ENCODE data around the gene TSNAXIP1.

The TSNAXIP1 gene, protein sequence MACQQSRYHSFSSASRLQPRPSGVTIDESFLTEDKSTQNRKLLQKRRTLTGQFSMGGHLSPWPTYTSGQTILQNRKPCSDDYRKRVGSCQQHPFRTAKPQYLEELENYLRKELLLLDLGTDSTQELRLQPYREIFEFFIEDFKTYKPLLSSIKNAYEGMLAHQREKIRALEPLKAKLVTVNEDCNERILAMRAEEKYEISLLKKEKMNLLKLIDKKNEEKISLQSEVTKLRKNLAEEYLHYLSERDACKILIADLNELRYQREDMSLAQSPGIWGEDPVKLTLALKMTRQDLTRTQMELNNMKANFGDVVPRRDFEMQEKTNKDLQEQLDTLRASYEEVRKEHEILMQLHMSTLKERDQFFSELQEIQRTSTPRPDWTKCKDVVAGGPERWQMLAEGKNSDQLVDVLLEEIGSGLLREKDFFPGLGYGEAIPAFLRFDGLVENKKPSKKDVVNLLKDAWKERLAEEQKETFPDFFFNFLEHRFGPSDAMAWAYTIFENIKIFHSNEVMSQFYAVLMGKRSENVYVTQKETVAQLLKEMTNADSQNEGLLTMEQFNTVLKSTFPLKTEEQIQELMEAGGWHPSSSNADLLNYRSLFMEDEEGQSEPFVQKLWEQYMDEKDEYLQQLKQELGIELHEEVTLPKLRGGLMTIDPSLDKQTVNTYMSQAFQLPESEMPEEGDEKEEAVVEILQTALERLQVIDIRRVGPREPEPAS

DNA sequence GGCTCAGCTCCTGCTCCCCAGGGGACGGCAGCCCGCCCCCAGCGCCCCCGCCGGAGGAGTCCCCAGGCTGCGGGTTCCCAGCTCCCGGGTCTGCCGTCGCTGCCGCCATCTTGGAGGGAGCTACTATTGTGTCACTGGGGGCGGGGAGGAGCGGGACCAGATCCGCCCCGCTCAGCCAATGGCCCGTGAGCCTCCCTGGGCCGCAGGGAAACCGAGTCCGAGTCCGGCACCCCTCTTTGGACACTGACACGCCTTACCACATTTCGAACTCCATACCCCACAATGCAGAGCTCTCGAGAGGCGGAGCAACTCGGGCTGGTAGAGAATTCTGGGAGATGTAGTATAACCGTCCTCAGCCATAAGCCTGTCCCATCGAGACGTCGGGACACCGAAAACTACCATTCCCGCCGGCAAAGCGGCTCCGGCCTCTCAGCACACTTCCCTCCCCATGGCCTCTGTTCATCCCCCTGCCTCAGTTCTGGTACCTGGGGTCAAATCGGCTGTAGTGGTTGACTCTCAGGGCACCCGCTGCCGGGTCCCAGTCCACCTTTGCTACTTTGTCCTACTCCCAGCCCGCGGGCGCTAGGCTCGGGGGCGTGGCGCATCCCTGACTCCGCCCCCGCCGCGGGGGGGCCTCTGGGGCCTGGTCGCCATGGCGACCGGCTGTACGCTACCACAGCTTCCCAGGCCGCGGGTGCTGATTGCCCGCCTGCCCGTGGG, at the start of gene TSNAXIP1, which contains the start of gene RANBP10:
Gene TSNAXIP1, plus strand, starts transcription at position 462 of the 720 bp plus-strand sequence. CDS start 261 bp downstream, outside the sequence.
Gene RANBP10, minus strand, starts transcription at position 133 of the 720 bp plus-strand sequence. Its CDS starts 24 bp downstream, at position 109.
- no peaks in the 10 kb centered on the region for H3K4me1 ChIP-seq (ENCODE audit: control insufficient read depth, insufficient read depth, low read length)
- H3K4me3 ChIP-seq (ENCODE audit: low read depth, low read length): peak within 1 kb of the TSS; percentile 97
- H3K9ac ChIP-seq (ENCODE audit: low read length): peak within 1 kb of the TSS; percentile 85
- no peaks in the 10 kb centered on the region for H3K9me3 ChIP-seq (ENCODE audit: control insufficient read depth, insufficient read depth, low read depth, low read length)
- peak within 1 kb of the TSS; percentile 74 for H3K27ac ChIP-seq (ENCODE audit: low read depth, low read length)
- no peaks in the 10 kb centered on the region for H3K27me3 ChIP-seq (ENCODE audit: control insufficient read depth, insufficient read depth, low read length)
- peaks cover 14% of the 10 kb centered on the region for H3K36me3 ChIP-seq (ENCODE audit: control insufficient read depth, insufficient read depth, low read length)

DNA sequence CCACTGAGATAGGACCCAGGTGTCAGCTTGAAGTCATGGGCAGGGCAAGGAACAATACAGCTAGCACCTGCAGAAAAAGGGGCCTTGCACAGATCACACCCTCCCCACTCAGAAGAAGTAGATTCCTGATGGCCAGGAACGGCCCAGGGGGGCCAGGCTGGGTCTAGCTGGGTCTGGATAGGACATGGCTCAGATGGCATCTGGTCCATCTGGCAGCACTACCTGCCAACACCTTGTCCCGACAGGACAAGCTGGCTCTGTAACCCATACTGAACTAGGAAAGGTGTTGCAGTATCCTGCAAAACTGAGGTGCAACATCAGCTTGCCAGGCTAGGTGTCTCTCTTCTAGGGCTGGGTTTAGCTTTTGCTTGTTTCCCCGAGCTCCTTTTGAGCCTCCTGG, 48.7 kb upstream of the TSNAXIP1 start:
- Histone ChIP-seq H3K4me3 (ENCODE audit: low read depth, low read length) (no peak overlapping the region), H3K27me3 (ENCODE audit: control insufficient read depth, insufficient read depth, low read length) (no peaks in the 10 kb centered on the region), H3K27ac (ENCODE audit: low read depth, low read length) (no peak overlapping the region), H3K4me1 (ENCODE audit: control insufficient read depth, insufficient read depth, low read length) (no peaks in the 10 kb centered on the region), H3K36me3 (ENCODE audit: control insufficient read depth, insufficient read depth, low read length) (0 out of 2 replicates have a peak, but pooled peaks cover 16% of the 10 kb centered on the region), H3K9me3 (ENCODE audit: control insufficient read depth, insufficient read depth, low read depth, low read length) (no peaks in the 10 kb centered on the region), H3K9ac (ENCODE audit: low read length) (no peak overlapping the region)

DNA sequence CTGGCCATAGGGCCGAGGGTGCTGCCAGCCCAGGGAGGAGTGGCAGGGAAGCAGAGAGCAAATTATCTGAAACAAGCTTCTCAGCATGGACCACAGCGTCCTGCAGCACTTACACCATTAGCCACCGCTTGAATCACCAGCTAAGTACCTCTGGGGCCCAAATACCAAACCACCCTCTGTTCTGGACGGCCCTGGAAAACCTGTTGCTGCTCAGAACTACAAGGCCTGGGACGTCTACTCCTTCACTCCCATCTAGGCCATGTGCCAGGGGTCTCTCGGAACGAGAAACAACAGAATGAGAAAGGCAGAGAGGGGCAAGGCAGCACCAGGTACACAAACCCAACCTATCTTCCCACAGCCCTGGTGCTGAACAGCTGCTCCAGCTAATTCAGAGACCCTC, 47.7 kb upstream of the TSNAXIP1 start:
- H3K9me3 ChIP-seq (ENCODE audit: control insufficient read depth, insufficient read depth, low read depth, low read length): no peaks in the 10 kb centered on the region
- H3K9ac ChIP-seq (ENCODE audit: low read length): no peak overlapping the region
- no peaks in the 10 kb centered on the region for H3K27me3 ChIP-seq (ENCODE audit: control insufficient read depth, insufficient read depth, low read length)
- no peaks in the 10 kb centered on the region for H3K4me1 ChIP-seq (ENCODE audit: control insufficient read depth, insufficient read depth, low read length)
- H3K36me3 ChIP-seq (ENCODE audit: control insufficient read depth, insufficient read depth, low read length): 0 out of 2 replicates have a peak, but pooled peaks cover 16% of the 10 kb centered on the region
- H3K27ac ChIP-seq (ENCODE audit: low read depth, low read length): no peak overlapping the region
- no peak overlapping the region for H3K4me3 ChIP-seq (ENCODE audit: low read depth, low read length)

DNA sequence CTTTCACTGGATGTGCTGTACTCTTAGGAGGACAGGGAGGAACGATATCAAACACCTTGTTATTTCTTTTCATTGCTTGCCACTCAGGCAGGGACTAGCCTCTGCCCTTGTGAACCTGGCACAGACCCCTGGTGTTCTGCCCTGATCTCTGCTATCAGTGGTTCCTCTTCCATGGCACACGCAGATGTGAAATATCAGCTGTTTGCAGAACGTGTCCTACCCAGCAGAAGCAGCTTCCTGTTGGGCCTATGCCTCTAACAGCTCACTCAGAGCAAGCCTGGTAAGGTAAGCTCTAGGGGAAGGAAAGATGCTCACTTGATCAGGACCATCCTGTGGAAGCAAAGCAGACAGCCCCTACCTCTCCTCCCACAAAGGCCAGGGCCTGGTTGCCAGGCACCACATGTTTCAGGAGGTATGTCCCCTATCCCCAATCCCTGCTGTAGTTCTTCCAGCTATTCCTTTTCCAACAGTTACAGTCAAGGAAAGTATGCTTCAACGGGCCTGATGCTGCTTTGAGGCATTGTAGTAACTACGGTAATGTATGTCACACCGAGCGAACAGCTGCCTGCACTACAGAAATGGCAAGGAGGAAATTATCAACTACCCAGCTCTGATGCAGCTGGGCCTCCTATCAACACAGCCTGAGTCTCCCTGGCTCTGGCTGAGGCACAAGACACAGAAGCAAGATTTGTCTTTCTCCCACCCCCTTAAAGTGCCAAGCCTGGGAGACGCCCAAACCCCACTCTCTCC, 46.3 kb upstream of the TSNAXIP1 start:
- H3K4me1 ChIP-seq (ENCODE audit: control insufficient read depth, insufficient read depth, low read length): no peaks in the 10 kb centered on the region
- H3K36me3 ChIP-seq (ENCODE audit: control insufficient read depth, insufficient read depth, low read length): 0 out of 2 replicates have a peak, but pooled peaks cover 16% of the 10 kb centered on the region
- no peaks in the 10 kb centered on the region for H3K9me3 ChIP-seq (ENCODE audit: control insufficient read depth, insufficient read depth, low read depth, low read length)
- no peak overlapping the region for H3K4me3 ChIP-seq (ENCODE audit: low read depth, low read length)
- no peaks in the 10 kb centered on the region for H3K27me3 ChIP-seq (ENCODE audit: control insufficient read depth, insufficient read depth, low read length)
- H3K9ac ChIP-seq (ENCODE audit: low read length): no peak overlapping the region
- no peak overlapping the region for H3K27ac ChIP-seq (ENCODE audit: low read depth, low read length)

DNA sequence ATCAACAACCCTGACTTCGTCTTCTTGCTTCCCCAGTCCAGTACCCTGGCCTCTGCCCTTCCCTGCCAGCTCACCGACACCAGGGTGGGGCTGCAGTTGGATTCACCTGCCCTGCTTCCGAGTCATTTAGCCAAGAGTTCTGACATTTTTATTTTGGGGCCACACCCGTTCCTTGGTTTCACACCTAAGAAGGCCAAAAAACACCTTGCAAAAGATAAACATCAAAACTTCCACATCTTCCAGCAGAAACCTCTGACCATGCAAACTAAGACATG, 45.8 kb upstream of the TSNAXIP1 start:
- H3K27me3 ChIP-seq (ENCODE audit: control insufficient read depth, insufficient read depth, low read length): no peaks in the 10 kb centered on the region
- no peak overlapping the region for H3K27ac ChIP-seq (ENCODE audit: low read depth, low read length)
- no peak overlapping the region for H3K4me3 ChIP-seq (ENCODE audit: low read depth, low read length)
- no peak overlapping the region for H3K9ac ChIP-seq (ENCODE audit: low read length)
- 0 out of 2 replicates have a peak, but pooled peaks cover 15% of the 10 kb centered on the region for H3K36me3 ChIP-seq (ENCODE audit: control insufficient read depth, insufficient read depth, low read length)
- H3K9me3 ChIP-seq (ENCODE audit: control insufficient read depth, insufficient read depth, low read depth, low read length): no peaks in the 10 kb centered on the region
- H3K4me1 ChIP-seq (ENCODE audit: control insufficient read depth, insufficient read depth, low read length): no peaks in the 10 kb centered on the region

DNA sequence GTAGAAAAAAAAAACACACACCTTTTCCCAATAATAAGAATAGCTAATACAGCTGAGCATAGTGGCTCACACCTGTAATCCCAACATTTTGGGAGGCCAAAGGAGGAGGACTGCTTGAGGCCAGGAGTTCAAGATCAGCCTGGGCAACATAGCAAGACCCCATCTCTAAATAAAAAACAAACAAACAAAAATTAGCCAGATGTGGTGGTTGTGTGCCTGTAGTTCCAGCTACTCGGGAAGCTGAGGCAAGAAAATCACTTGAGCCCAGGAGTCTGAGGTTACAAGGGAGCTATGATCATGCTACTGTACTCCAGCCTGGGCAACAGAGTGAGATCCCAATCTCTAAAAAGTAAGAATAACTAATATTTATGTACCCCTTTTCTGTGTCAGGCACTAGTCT, 44.8 kb upstream of the TSNAXIP1 start:
- no peaks in the 10 kb centered on the region for H3K27me3 ChIP-seq (ENCODE audit: control insufficient read depth, insufficient read depth, low read length)
- H3K36me3 ChIP-seq (ENCODE audit: control insufficient read depth, insufficient read depth, low read length): peaks cover 15% of the 10 kb centered on the region

DNA sequence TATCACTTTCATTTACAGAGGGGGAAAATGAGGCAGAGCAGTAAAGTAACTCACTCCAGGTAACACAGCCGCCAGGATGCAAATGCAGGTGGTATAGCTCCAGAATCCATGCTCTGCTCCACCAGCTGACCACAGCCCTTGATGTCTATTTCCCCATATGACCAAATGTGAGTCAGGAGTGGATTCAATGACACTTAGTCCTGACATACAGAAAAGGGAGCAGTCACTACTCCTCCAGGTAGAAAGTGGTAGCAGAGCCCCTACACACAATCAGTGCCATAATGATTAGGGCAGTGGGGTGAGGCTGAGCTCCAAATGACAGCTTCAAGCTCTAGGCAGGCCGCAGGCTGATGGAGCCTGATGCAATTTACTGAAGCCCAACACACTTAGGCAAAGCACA, 44.3 kb upstream of the TSNAXIP1 start:
- no peak overlapping the region for H3K27ac ChIP-seq (ENCODE audit: low read depth, low read length)
- H3K9ac ChIP-seq (ENCODE audit: low read length): no peak overlapping the region

More for the DNA sequence above, 44.8 kb upstream of the TSNAXIP1 start:
- no peaks in the 10 kb centered on the region for H3K4me1 ChIP-seq (ENCODE audit: control insufficient read depth, insufficient read depth, low read length)
- H3K4me3 ChIP-seq (ENCODE audit: low read depth, low read length): no peak overlapping the region
- H3K9ac ChIP-seq (ENCODE audit: low read length): no peak overlapping the region
- H3K27ac ChIP-seq (ENCODE audit: low read depth, low read length): no peak overlapping the region
- no peaks in the 10 kb centered on the region for H3K9me3 ChIP-seq (ENCODE audit: control insufficient read depth, insufficient read depth, low read depth, low read length)

DNA sequence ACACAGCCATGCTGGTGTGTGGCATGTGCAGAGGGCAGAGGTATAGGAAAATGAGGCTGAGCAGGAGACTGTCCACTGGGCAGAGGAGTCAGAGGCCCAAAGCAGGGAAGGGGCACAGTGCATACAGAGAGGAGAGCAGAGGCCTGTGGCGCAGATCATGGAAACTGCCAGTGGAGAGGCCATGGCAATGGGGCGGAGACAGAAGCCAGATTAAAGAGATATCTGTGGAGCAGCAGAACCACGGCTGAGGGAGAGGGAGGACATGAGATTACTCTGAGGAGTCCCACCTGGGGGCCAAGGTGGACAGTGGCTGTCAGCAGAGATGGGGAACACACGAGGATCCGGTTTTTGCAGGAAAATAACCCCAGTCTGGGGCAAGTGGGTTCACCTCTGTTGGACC, 43.6 kb upstream of the TSNAXIP1 start:
- H3K9me3 ChIP-seq (ENCODE audit: control insufficient read depth, insufficient read depth, low read depth, low read length): no peaks in the 10 kb centered on the region
- H3K4me3 ChIP-seq (ENCODE audit: low read depth, low read length): no peak overlapping the region
- no peaks in the 10 kb centered on the region for H3K27me3 ChIP-seq (ENCODE audit: control insufficient read depth, insufficient read depth, low read length)
- H3K36me3 ChIP-seq (ENCODE audit: control insufficient read depth, insufficient read depth, low read length): peaks cover 18% of the 10 kb centered on the region
- no peak overlapping the region for H3K9ac ChIP-seq (ENCODE audit: low read length)
- H3K4me1 ChIP-seq (ENCODE audit: control insufficient read depth, insufficient read depth, low read length): no peaks in the 10 kb centered on the region
- no peak overlapping the region for H3K27ac ChIP-seq (ENCODE audit: low read depth, low read length)

More for the DNA sequence above, 44.3 kb upstream of the TSNAXIP1 start:
- Histone ChIP-seq H3K9me3 (ENCODE audit: control insufficient read depth, insufficient read depth, low read depth, low read length) (no peaks in the 10 kb centered on the region), H3K4me3 (ENCODE audit: low read depth, low read length) (no peak overlapping the region), H3K27me3 (ENCODE audit: control insufficient read depth, insufficient read depth, low read length) (no peaks in the 10 kb centered on the region), H3K36me3 (ENCODE audit: control insufficient read depth, insufficient read depth, low read length) (peaks cover 18% of the 10 kb centered on the region), H3K4me1 (ENCODE audit: control insufficient read depth, insufficient read depth, low read length) (no peaks in the 10 kb centered on the region)

DNA sequence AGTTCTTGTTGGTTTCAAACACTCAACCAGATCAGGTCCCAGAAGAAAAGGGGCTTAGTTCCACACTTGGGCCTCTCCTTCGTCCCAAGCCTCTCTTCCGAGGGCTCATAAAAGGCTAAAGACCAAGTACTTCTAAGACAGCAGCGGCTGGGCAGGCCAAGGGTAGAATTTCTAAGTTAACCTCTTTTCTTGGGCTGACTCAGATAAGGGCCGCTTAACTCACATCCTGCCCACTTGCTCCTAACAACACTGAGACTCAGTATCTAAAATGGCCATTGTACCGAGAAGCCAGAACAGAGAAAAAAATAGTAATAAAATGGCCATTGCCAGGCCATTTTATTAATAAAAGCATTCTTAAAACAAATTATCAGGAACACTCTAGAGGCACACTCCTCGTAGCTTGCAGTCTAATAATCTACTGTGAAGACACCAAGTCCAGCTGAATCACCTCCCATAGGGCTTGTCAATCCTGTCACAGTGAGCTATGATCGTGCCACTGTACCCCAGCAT, 42.5 kb upstream of the TSNAXIP1 start:
- H3K9ac ChIP-seq (ENCODE audit: low read length): no peak overlapping the region
- no peaks in the 10 kb centered on the region for H3K27me3 ChIP-seq (ENCODE audit: control insufficient read depth, insufficient read depth, low read length)
- H3K4me1 ChIP-seq (ENCODE audit: control insufficient read depth, insufficient read depth, low read length): no peaks in the 10 kb centered on the region
- no peak overlapping the region for H3K4me3 ChIP-seq (ENCODE audit: low read depth, low read length)
- H3K36me3 ChIP-seq (ENCODE audit: control insufficient read depth, insufficient read depth, low read length): peaks cover 16% of the 10 kb centered on the region
- H3K27ac ChIP-seq (ENCODE audit: low read depth, low read length): no peak overlapping the region
- H3K9me3 ChIP-seq (ENCODE audit: control insufficient read depth, insufficient read depth, low read depth, low read length): no peaks in the 10 kb centered on the region

DNA sequence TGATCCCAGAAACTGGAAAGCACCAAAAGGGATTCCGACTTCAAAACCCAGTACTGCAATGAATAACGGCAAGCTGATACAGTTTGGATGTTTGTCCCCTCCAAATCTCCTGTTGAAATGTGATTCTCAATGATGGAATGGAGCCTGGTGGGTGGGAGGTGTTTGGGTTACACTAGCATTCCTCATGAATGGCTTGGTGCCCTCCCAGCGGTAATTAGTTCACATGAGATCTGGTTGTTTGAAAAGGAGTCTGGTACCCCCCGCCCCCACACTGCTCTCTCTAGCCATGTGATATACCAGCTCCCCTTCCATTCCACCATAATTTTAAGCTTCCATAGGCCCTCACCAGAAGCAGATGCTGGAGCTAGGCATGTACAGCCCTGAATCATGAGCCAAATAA, 40.4 kb upstream of the TSNAXIP1 start:
- H3K4me1 ChIP-seq (ENCODE audit: control insufficient read depth, insufficient read depth, low read length): no peaks in the 10 kb centered on the region
- peaks cover 13% of the 10 kb centered on the region for H3K36me3 ChIP-seq (ENCODE audit: control insufficient read depth, insufficient read depth, low read length)
- no peaks in the 10 kb centered on the region for H3K9me3 ChIP-seq (ENCODE audit: control insufficient read depth, insufficient read depth, low read depth, low read length)
- H3K9ac ChIP-seq (ENCODE audit: low read length): no peak overlapping the region
- no peak overlapping the region for H3K27ac ChIP-seq (ENCODE audit: low read depth, low read length)
- H3K27me3 ChIP-seq (ENCODE audit: control insufficient read depth, insufficient read depth, low read length): no peaks in the 10 kb centered on the region
- H3K4me3 ChIP-seq (ENCODE audit: low read depth, low read length): no peak overlapping the region

Data from HUES6 (cell line).